ENCODE data around the gene STXBP1. TPM values are rescaled to one million over a fixed set of nuclear protein-coding genes. Genes with fewer than 3 reads are reported as not detected.
A peak's percentile ranks its signal among the peaks of the same experiment; 100 is the strongest.

STXBP1 gene
- total and polyA plus RNA-seq, 2 donors (not counting 3 experiments of a cell fraction or from before 2014, with no cell fraction given) = 18.8 to 51.3 TPM

GRCh38 chr9:127715470-127716337 lies 103.6 kb downstream of the STXBP1 start, which contains the start of the genes PTRH1 and TTC16:
TSS of gene PTRH1 (minus strand) at chr9:127715663. CDS start at chr9:127715639, 24 bp downstream.
TSS of gene TTC16 (plus strand) at chr9:127716079. CDS start at chr9:127716146, 67 bp downstream.
- FAIRE-seq = peak; percentile 97
- BruUV-seq (replicated peaks) = no TSS peak
- peak within 1 kb of the TSS; percentile 88 for H2AFZ ChIP-seq (ENCODE audit: low read depth, low read length)

GRCh38 chr9:127716412-127716811 lies 104.3 kb downstream of the STXBP1 start:
- no peak overlapping the region for H3K4me3 ChIP-seq (replicated peaks in 1 of 3; ENCODE audit: insufficient read depth in 1 of 3, low read depth in 1 of 3, low read length in 3 of 3)
- intact Hi-C loops (cut with micrococcal nuclease) (loop anchor here (5.0 kb wide), 2 partner anchors 104 to 489 kb away; partner anchors contain the start of gene STXBP1), dilution Hi-C loops (cut with MboI; ENCODE audit: extremely low pct_ligation_motif_present, low sequenced_read_pairs) (no loop called here)
- H3K4me1 ChIP-seq (ENCODE audit: control insufficient read depth, extremely low read depth, insufficient read depth, low read length) = peaks cover 5% of the 10 kb centered on the region
- H3K27ac ChIP-seq (ENCODE audit: insufficient read depth, low read depth, low read length) = no peak overlapping the region
- peaks cover 5% of the 10 kb centered on the region for H3K79me2 ChIP-seq (ENCODE audit: control insufficient read depth, insufficient read depth, low read length)
- H3K9me3 ChIP-seq (replicated peaks; ENCODE audit: control insufficient read depth, insufficient read depth, low read length) = no peaks in the 10 kb centered on the region
- H3K9ac ChIP-seq (replicated peaks; ENCODE audit: extremely low read depth, insufficient read depth, low read length) = no peak overlapping the region
- H2AFZ ChIP-seq (ENCODE audit: low read depth, low read length) = no peak overlapping the region
- no peaks in the 10 kb centered on the region for H3K9me1 ChIP-seq (replicated peaks; ENCODE audit: control insufficient read depth, extremely low read depth, insufficient read depth, low read length)
- TF ChIP-seq POLR2A (IDR thresholded peaks at IDR 0.05; ENCODE audit: low read depth, low read length) = no peak
- no peak for TF ChIP-seq EZH2 (IDR thresholded peaks at IDR 0.05; ENCODE audit: borderline replicate concordance, low read depth, low read length, severe bottlenecking)
- TF ChIP-seq CTCF (IDR thresholded peaks at IDR 0.05; ENCODE audit: extremely low read depth in 1 of 2, insufficient read depth in 1 of 2, low read depth in 1 of 2, low read length in 2 of 2) = no peak
- TF ChIP-seq GATA2 (IDR thresholded peaks at IDR 0.05; ENCODE audit: insufficient read depth, insufficient read length, low read depth, low read length) = no peak
- no peak for TF ChIP-seq MYC (IDR thresholded peaks at IDR 0.05; ENCODE audit: low read depth, low read length)
- H4K20me1 ChIP-seq (replicated peaks; ENCODE audit: control insufficient read depth, extremely low read depth, insufficient read depth, low read length) = no peaks in the 10 kb centered on the region
- no TSS peak for BruUV-seq (replicated peaks)
- CTCF ChIA-PET = interaction anchor here (2.5 kb wide), 1 partner anchor 18 kb away, joined by 30 read pairs; the partner anchor contains the start of gene TOR2A
- POLR2A ChIA-PET = no interaction called here
- no peak overlapping the region for H3K4me2 ChIP-seq (ENCODE audit: insufficient read depth, low read length)
- FAIRE-seq (no peak), DNase-seq (ENCODE audit: low read depth, low spot score) (no peak)
- no peaks in the 10 kb centered on the region for H3K27me3 ChIP-seq (ENCODE audit: control insufficient read depth in 2 of 2, insufficient read depth in 2 of 2, low read length in 2 of 2)
- H3K36me3 ChIP-seq (ENCODE audit: control insufficient read depth in 2 of 2, extremely low read depth in 1 of 2, insufficient read depth in 2 of 2, low read length in 2 of 2) = no peaks in the 10 kb centered on the region

More at GRCh38 chr9:127715470-127716337, 103.6 kb downstream of the STXBP1 start, which contains the start of the genes PTRH1 and TTC16:
- H3K9me1 ChIP-seq (replicated peaks; ENCODE audit: control insufficient read depth, extremely low read depth, insufficient read depth, low read length) = no peaks in the 10 kb centered on the region
- peak; percentile 95 for DNase-seq (ENCODE audit: low read depth, low spot score)
- H3K79me2 ChIP-seq (ENCODE audit: control insufficient read depth, insufficient read depth, low read length) = peaks cover 5% of the 10 kb centered on the region
- ChIA-PET POLR2A (interaction anchor here (0.9 kb wide), 1 partner anchor 19 kb away, joined by 3 read pairs; the partner anchor contains the start of gene TOR2A), CTCF (interaction anchor here (0.6 to 2.5 kb wide), 7 partner anchors 9 to 154 kb away, joined by 3 to 30 read pairs (median 4); partner anchors contain the start of gene TOR2A)
- no peaks in the 10 kb centered on the region for H3K27me3 ChIP-seq (ENCODE audit: control insufficient read depth in 2 of 2, insufficient read depth in 2 of 2, low read length in 2 of 2)
- TF ChIP-seq POLR2A (IDR thresholded peaks at IDR 0.05; ENCODE audit: low read depth, low read length) = no peak
- no peak for TF ChIP-seq EZH2 (IDR thresholded peaks at IDR 0.05; ENCODE audit: borderline replicate concordance, low read depth, low read length, severe bottlenecking)
- peak; percentile 52 for TF ChIP-seq POLR2AphosphoS5 (IDR thresholded peaks at IDR 0.05; ENCODE audit: insufficient read depth, low read depth, low read length)
- intact Hi-C loops (cut with micrococcal nuclease) = loop anchor here (1.0 to 5.0 kb wide), 3 partner anchors 103 to 488 kb away; partner anchors contain the start of gene STXBP1
- dilution Hi-C loops (cut with MboI; ENCODE audit: extremely low pct_ligation_motif_present, low sequenced_read_pairs) = no loop called here
- no peaks in the 10 kb centered on the region for H3K9me3 ChIP-seq (replicated peaks; ENCODE audit: control insufficient read depth, insufficient read depth, low read length)
- no peaks in the 10 kb centered on the region for H4K20me1 ChIP-seq (replicated peaks; ENCODE audit: control insufficient read depth, extremely low read depth, insufficient read depth, low read length)
- H3K4me1 ChIP-seq (ENCODE audit: control insufficient read depth, extremely low read depth, insufficient read depth, low read length) = peaks cover 5% of the 10 kb centered on the region
- peak within 1 kb of the TSS; percentile 74 for H3K9ac ChIP-seq (replicated peaks; ENCODE audit: extremely low read depth, insufficient read depth, low read length)
- peak within 1 kb of the TSS; percentile 36 for H3K27ac ChIP-seq (ENCODE audit: insufficient read depth, low read depth, low read length)
- H3K4me2 ChIP-seq (ENCODE audit: insufficient read depth, low read length) = peak within 1 kb of the TSS; percentile 88
- H3K36me3 ChIP-seq (ENCODE audit: control insufficient read depth in 2 of 2, extremely low read depth in 1 of 2, insufficient read depth in 2 of 2, low read length in 2 of 2) = no peaks in the 10 kb centered on the region
- H3K4me3 ChIP-seq (replicated peaks in 1 of 3; ENCODE audit: insufficient read depth in 1 of 3, low read depth in 1 of 3, low read length in 3 of 3) = peak within 1 kb of the TSS; percentile 67 to 88 (median 85)

Data from endothelial cell of umbilical vein (primary cell).